ENCODE results near the gene SARNP.
"Not testable (repeated sequence)": the region's sequence is repeated elsewhere in the genome, so short reads cannot be mapped to it uniquely, and the experiment has no call there.

The SARNP gene

DNA sequence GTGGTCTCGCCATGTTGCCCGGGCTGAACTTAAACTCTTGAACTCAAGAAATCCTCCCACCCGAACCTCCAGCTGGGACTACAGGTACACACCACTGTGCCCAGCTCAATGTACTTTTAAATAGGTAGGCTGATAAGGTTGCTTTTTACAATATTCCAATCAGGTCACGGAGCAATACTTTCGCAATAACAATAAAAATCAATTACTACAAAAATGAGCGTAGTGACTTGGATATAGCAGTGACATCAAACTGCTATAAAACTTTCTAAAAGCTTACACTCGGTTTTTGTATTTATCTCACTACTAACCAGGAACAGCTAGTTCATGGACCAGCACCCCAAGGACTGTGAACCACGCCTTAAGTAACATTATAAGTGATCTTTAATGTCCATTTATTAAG, 10.5 kb downstream of the SARNP start:
- Histone ChIP-seq H3K9ac (ENCODE audit: low read depth, low read length) (no peak overlapping the region), H3K9me3 (ENCODE audit: control insufficient read depth, insufficient read depth, low read length) (no peaks in the 10 kb centered on the region), H3K4me1 (ENCODE audit: insufficient read depth, low read length) (peaks cover 6% of the 10 kb centered on the region; the same call in 1 of the 2 replicates), H3K36me3 (ENCODE audit: insufficient read depth, low read length) (0 out of 2 replicates have a peak, but pooled peaks cover under 1% of the 10 kb centered on the region)

DNA sequence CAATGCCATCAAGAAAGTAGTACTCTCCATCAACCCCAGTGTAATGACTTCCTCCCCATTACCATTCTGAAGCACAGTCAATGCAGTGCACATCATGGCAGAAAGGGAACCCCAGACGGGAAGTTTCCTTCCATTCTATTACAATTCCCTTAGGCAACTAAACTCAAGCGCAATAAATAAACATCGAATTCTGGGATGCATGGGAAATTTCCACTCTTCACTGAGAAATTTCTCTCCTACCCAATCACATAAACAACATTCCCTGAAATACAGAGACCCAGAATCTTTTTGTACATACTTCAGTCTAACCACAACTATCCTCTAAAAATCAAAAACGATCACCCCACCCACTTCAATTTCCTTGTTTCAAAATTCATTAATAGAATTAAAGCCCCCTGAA, 20.0 kb downstream of the SARNP start:
- Histone ChIP-seq H3K9me3 (ENCODE audit: control insufficient read depth, insufficient read depth, low read length) (no peaks in the 10 kb centered on the region), H3K9ac (ENCODE audit: low read depth, low read length) (no peak overlapping the region), H3K4me1 (ENCODE audit: insufficient read depth, low read length) (no peaks in the 10 kb centered on the region), H3K36me3 (ENCODE audit: insufficient read depth, low read length) (peaks cover 26% of the 10 kb centered on the region)

DNA sequence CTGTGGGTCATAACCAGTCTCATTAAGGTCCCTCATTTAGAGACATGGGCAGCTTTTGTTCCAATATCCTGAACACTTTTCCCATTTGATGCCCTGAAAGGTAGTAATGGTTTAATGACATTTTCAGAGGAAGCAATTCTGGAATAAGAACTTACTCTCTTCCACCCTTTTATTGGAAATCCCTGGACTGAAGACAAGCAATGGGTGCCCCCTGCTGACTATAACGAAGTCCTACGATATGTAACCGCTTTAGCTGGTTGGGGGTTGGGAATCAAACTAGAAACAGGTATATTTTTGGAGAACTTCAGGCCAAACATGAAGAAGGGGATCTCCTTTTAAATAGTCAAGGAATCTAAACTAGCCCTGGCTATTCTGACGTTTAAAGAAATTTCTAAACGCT, 20.5 kb downstream of the SARNP start:
- Histone ChIP-seq H3K4me1 (ENCODE audit: insufficient read depth, low read length) (no peaks in the 10 kb centered on the region), H3K9ac (ENCODE audit: low read depth, low read length) (no peak overlapping the region), H3K36me3 (ENCODE audit: insufficient read depth, low read length) (peaks cover 26% of the 10 kb centered on the region), H3K9me3 (ENCODE audit: control insufficient read depth, insufficient read depth, low read length) (no peaks in the 10 kb centered on the region)

DNA sequence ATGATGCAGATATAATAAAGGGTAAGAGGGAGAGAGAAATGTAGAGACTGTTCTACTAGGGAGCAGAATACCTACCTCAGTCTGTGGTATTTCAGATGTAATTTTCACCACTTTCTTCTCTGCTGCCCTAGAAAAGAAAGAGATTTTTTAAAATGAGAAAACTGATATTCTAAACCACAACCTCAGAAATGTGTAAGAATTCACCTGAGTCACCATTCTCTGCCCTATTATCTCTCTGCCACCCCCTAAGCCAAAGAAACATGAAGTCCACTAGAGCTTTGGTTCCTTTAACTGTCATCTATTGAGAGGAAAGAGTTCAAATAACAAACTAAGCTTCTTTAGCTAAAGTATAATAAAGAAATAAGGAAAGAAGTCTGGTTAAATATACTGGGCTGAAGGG, 21.6 kb downstream of the SARNP start:
- Histone ChIP-seq H3K9ac (ENCODE audit: low read depth, low read length) (no peak overlapping the region), H3K36me3 (ENCODE audit: insufficient read depth, low read length) (peaks cover 23% of the 10 kb centered on the region), H3K9me3 (ENCODE audit: control insufficient read depth, insufficient read depth, low read length) (no peaks in the 10 kb centered on the region), H3K4me1 (ENCODE audit: insufficient read depth, low read length) (no peaks in the 10 kb centered on the region)

DNA sequence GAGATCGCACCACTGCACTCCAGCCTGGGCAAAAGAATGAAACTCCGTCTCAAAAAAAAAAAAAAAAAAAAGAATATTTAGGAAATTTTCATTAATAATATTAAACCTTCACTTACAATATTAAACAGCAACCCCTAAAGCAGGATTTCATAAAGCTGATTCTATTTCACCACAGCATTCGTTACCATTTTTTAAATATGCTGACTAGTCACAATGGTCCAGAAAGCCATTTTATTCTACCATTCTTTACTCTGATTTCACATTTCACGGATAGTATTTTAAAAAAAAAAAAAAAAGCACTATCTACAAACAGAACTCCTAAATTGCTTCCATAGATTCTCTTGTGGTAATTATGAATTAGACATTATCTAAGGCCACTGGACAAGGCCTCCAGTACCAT, 27.6 kb downstream of the SARNP start:
- Histone ChIP-seq H3K4me1 (ENCODE audit: insufficient read depth, low read length) (no peaks in the 10 kb centered on the region), H3K36me3 (ENCODE audit: insufficient read depth, low read length) (peaks cover 24% of the 10 kb centered on the region), H3K9me3 (ENCODE audit: control insufficient read depth, insufficient read depth, low read length) (no peaks in the 10 kb centered on the region), H3K9ac (ENCODE audit: low read depth, low read length) (no peak overlapping the region)

DNA sequence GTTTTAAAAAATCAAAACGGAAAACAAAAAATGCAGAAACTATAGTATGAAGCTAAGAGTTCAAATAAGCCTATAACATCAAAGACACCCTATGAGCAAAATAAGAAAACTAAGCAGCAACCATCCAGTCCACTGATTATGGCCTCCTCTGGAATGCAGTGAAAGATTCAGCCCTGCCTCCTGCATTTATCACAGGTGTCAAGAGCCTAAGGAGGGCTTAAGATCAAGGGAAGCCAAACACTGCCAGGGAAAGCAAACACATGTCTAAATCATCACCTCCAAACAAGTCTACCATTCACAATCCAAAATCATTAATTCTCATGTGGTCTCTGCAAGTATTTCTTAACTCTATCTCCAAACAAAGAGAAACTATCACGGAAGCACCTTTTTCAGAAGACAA, 28.4 kb downstream of the SARNP start:
- Histone ChIP-seq H3K4me1 (ENCODE audit: insufficient read depth, low read length) (no peaks in the 10 kb centered on the region), H3K9me3 (ENCODE audit: control insufficient read depth, insufficient read depth, low read length) (no peaks in the 10 kb centered on the region), H3K36me3 (ENCODE audit: insufficient read depth, low read length) (peaks cover 22% of the 10 kb centered on the region), H3K9ac (ENCODE audit: low read depth, low read length) (no peak overlapping the region)

DNA sequence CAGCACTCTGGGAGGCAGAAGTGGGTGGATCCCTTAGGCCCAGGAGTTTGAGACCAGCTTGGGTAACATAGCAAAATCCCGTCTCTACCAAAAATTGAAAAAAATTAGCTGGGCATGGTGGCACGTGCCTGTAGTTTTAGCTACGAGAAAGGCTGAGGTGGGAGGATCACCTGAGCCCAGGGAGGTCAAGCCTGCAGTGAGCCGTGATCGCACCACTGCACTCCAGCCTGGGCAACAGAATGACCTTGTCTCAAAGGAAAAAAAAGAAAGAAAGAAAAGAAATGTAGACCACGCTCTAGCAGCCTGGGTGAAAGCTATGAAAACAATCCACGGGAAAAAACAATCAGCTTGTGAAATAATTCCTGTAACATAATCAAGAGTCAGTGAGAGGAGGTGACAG, 29.0 kb downstream of the SARNP start:
- Histone ChIP-seq H3K36me3 (ENCODE audit: insufficient read depth, low read length) (peaks cover 21% of the 10 kb centered on the region), H3K9me3 (ENCODE audit: control insufficient read depth, insufficient read depth, low read length) (no peaks in the 10 kb centered on the region)

DNA sequence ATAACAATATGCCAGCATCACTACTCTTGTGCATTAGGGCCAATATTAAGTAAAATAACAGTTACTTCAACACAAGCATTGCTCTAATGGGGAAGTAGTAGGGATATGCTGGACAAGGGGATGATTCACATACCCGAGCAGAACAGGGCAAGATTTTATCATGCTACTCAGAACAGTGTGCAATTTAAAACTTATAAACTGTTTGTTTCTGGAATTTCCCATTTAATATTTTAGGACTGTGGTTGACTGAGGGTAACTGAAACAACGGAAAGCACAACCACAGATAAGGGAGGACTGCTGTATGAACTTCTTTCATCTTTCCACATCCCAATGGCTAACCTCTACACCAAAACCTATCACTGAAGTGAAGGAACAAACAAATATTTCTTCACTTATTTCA, 36.8 kb downstream of the SARNP start:
- Histone ChIP-seq H3K9me3 (ENCODE audit: control insufficient read depth, insufficient read depth, low read length) (no peaks in the 10 kb centered on the region), H3K4me1 (ENCODE audit: insufficient read depth, low read length) (no peaks in the 10 kb centered on the region), H3K36me3 (ENCODE audit: insufficient read depth, low read length) (peaks cover 12% of the 10 kb centered on the region), H3K9ac (ENCODE audit: low read depth, low read length) (no peak overlapping the region)

More for the DNA sequence above, 29.0 kb downstream of the SARNP start:
- no peak overlapping the region for H3K9ac ChIP-seq (ENCODE audit: low read depth, low read length)
- no peaks in the 10 kb centered on the region for H3K4me1 ChIP-seq (ENCODE audit: insufficient read depth, low read length)

DNA sequence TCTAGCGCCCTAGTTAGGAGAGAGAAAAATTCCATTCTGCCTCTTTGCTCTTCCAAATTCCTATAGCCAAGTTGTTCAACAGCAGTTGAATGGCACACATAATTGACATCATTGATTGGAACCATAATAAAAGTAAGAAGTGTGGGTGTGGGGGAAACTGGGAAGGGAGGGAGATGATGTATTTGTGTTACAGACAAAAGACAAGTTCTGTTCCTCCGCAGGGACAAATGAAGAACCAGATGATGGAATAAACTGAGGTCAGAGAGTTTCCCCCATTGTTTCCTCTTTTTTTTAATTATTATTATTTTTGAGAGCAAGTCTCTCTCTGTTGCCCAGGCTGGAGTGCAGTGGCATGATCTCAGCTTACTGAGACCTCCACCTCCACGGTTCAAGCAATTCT, 39.7 kb downstream of the SARNP start:
- no peaks in the 10 kb centered on the region for H3K9me3 ChIP-seq (ENCODE audit: control insufficient read depth, insufficient read depth, low read length)
- H3K9ac ChIP-seq (ENCODE audit: low read depth, low read length): no peak overlapping the region
- no peaks in the 10 kb centered on the region for H3K4me1 ChIP-seq (ENCODE audit: insufficient read depth, low read length)
- H3K36me3 ChIP-seq (ENCODE audit: insufficient read depth, low read length): peaks cover 8% of the 10 kb centered on the region

DNA sequence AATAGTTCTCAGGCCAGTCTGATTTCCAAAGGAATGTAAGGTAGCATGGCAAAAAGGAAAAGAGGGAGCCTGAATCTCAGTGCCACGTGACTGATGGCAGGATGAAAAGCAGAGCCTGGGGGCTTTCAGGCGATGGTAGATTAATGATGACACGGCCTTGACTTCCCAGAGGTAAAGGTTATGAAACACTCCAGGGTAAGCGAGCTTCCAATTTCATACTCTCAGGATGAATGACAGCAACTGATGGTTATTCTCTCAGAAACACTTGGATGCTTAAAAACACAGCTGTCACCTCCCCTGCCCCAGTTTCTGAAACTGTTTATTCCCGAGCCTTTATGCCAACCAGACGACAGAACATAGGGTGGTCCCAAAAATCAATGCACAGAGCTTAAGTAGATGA, 45.8 kb downstream of the SARNP start:
- no peaks in the 10 kb centered on the region; the same call in none of the 2 replicates for H3K36me3 ChIP-seq (ENCODE audit: insufficient read depth, low read length)
- no peak overlapping the region for H3K9ac ChIP-seq (ENCODE audit: low read depth, low read length)
- no peaks in the 10 kb centered on the region for H3K9me3 ChIP-seq (ENCODE audit: control insufficient read depth, insufficient read depth, low read length)
- no peaks in the 10 kb centered on the region for H3K4me1 ChIP-seq (ENCODE audit: insufficient read depth, low read length)

DNA sequence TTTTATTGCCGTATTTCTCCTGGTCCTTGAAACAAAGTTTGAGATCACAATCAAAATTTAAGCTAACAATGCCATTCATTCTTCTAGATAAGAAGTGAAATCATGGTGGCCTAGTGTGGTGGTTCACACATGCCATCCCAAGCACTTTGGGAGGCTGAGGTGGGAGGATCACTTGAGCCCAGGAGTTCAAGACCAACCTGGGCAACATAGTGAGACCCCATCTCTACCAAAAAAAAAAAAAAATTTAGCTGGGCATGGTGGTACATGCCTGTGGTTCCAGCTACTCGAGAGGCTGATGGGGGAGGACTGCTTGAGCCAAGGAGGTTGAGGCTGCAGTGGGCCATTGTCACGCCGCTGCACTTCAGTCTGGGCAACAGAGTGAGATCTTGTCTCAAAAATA, 50.4 kb downstream of the SARNP start:
- H3K36me3 ChIP-seq (ENCODE audit: insufficient read depth, low read length): peaks cover 7% of the 10 kb centered on the region
- H3K9me3 ChIP-seq (ENCODE audit: control insufficient read depth, insufficient read depth, low read length): no peaks in the 10 kb centered on the region
- H3K4me1 ChIP-seq (ENCODE audit: insufficient read depth, low read length): no peaks in the 10 kb centered on the region
- no peak overlapping the region for H3K9ac ChIP-seq (ENCODE audit: low read depth, low read length)

DNA sequence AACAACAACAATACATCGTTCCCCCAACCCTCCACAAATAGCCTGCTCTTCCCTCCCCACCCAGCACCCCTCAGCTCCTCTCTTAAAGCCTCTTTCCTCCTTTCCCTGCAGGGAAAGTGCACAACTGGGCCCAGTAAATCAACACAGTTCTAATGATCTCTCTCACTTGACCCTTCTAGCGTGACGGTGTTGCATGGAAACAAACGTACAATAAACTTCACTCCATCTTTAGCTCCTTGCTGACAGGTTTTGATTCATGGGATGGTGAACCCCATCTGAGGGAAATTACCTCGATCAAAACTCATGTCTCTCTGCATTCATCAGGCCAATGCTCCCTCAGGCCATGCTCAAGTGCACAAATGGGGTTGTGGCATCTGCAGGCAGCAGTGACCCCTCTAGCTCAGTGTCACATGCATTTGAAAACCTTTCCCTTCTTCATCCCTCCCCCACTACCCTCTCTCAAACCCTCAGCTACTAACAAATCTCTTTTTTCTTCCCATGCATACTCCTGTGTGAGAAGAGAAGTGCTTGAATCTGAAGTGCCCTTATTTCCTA, 51.7 kb downstream of the SARNP start:
- H3K4me1 ChIP-seq (ENCODE audit: insufficient read depth, low read length): no peaks in the 10 kb centered on the region
- H3K36me3 ChIP-seq (ENCODE audit: insufficient read depth, low read length): peaks cover 11% of the 10 kb centered on the region
- H3K9me3 ChIP-seq (ENCODE audit: control insufficient read depth, insufficient read depth, low read length): no peaks in the 10 kb centered on the region
- H3K9ac ChIP-seq (ENCODE audit: low read depth, low read length): no peak overlapping the region

DNA sequence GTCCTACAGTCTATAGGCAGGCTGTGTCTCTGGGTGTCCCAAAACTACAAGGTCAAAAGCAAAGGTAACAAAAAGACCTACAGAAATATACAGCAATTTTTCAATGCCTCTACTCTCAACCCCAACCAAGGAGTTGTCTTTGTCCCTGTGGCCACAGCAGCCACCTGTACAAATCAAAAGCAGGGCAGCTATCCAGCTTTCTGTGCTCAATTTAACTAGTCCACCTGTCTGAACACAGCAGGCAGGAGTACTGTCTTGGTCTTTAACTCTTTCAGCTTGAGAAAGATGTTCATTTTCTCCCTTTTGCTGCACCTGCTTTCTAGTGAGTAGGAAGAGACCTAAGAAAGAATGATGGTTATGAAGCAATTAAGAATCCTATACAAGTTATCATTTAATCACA, 54.9 kb downstream of the SARNP start:
- H3K9me3 ChIP-seq (ENCODE audit: control insufficient read depth, insufficient read depth, low read length): no peaks in the 10 kb centered on the region
- no peak overlapping the region for H3K9ac ChIP-seq (ENCODE audit: low read depth, low read length)
- H3K36me3 ChIP-seq (ENCODE audit: insufficient read depth, low read length): peaks cover 25% of the 10 kb centered on the region
- H3K4me1 ChIP-seq (ENCODE audit: insufficient read depth, low read length): no peaks in the 10 kb centered on the region

DNA sequence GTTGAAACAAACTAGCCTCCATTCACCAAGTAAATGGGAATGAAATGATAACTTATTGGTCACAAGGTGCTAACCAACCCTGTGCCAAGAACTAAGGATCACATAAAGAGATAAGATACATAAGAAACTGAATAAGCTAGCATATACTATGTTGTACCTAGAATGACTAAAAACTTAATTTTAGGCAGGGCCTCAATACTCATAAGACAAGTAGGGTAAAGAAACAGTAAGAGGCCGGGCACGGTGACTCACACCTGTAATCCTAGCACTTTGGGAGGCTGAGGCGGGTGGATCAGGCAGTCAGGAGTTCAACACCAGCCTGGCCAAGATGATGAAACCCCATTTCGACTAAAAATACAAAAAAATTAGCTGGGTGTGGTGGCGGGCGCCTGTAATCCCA, 56.9 kb downstream of the SARNP start:
- Histone ChIP-seq H3K4me1 (ENCODE audit: insufficient read depth, low read length) (no peaks in the 10 kb centered on the region), H3K36me3 (ENCODE audit: insufficient read depth, low read length) (peaks cover 25% of the 10 kb centered on the region), H3K9ac (ENCODE audit: low read depth, low read length) (no peak overlapping the region), H3K9me3 (ENCODE audit: control insufficient read depth, insufficient read depth, low read length) (no peaks in the 10 kb centered on the region)

DNA sequence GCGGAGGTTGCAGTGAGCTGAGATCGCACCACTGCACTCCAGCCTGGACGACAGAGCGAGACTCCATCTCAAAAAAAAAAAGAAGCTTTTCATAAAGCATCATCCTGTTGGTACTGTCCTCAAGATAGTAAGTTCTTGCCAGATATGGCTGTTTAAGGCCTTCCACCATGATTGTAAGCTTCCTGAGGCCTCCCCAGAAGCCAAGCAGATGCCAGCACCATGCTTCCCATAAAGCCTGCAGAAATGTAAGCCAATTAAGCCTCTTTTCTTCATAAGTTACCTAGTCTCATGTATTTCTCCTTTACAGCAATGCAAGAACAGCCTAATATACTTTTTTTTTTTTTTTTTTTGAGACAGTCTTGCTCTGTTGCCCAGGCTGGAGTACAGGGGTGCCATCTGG, 58.9 kb downstream of the SARNP start:
- H3K9me3 ChIP-seq (ENCODE audit: control insufficient read depth, insufficient read depth, low read length); H3K4me1 ChIP-seq (ENCODE audit: insufficient read depth, low read length); H3K9ac ChIP-seq (ENCODE audit: low read depth, low read length): not testable (repeated sequence)
- peaks cover 27% of the 10 kb centered on the region for H3K36me3 ChIP-seq (ENCODE audit: insufficient read depth, low read length)

DNA sequence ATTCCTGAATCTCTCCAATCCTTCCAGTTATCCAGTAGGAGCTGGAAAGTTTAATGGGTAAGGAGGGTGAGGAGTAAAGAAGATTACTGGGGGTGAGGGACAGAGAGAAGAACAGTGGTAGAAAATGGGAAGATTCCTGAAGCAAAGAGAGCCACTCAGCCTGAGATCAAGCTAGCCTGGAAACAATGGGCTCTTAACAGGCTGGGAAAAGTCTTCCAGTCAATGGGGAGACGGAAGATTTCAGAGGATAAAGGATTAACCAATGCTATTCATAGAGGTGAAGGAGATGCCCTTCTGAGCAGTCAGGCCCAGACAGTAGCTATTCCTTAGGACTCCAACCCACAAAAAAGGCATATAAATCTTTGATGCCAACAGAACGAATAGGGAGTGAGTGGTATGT, 59.8 kb downstream of the SARNP start:
- Histone ChIP-seq H3K9me3 (ENCODE audit: control insufficient read depth, insufficient read depth, low read length) (no peaks in the 10 kb centered on the region), H3K4me1 (ENCODE audit: insufficient read depth, low read length) (no peaks in the 10 kb centered on the region), H3K9ac (ENCODE audit: low read depth, low read length) (no peak overlapping the region), H3K36me3 (ENCODE audit: insufficient read depth, low read length) (peaks cover 26% of the 10 kb centered on the region)
